Astrocyte of the spinal cord (primary cell): ENCODE data around the gene TMF1.

Experiments used
- DNase-seq: peaks from one replicate; pipeline ENCODE4 v3.0.0; 2011; ENCODE audit warnings: low read depth, low spot score
- H3K4me3 ChIP-seq: 2 replicates; pipeline ENCODE4 v1.5.1; 2011; ENCODE audit warnings: low read depth, mild to moderate bottlenecking, low read length, moderate library complexity
- in situ Hi-C: cut with HindIII; loops from 2 replicates; pipeline ENCODE4 v1.10.0; 2017; ENCODE audit warnings: low sequenced_read_pairs
- TF ChIP-seq, protein P1 (sequence below): IDR thresholded peaks from 2 replicates; pipeline ENCODE4 v1.5.1; 2012; ENCODE audit warnings: low read depth, mild to moderate bottlenecking, low read length, inconsistent platforms

The TMF1 gene

DNA sequence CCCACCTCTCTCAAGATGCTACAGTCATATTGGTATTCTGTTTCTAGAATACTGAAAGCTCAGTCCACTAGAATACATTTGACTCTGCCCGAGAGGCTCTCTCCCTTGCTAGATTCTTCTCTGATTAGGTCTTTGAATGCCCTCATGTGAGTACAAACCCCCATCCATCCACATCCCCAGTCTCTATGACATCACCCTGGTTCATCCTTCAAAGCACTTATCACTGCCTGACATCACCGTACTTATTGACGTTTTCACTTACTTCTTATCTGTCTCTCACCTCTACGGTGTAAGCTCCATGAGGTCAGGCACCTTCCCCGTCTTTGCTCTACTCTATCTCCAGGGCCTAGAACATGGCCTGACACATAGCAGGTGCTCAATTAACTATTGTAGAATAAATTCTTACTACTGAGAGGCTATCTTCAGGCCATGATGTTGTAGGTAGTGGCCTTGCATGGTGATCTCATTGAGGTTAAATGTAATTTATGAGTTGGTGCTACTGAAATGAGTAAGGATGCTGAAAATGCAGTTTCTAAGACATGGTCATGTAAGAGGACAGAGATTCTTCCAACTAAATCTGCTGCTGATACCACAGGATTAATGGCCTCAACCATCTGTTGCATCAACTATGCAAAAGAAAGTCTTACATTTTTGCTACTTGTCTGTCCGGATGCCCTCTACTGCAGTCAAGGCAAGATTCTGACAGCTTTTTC lies 65.5 kb downstream of the TMF1 start:
- DNase-seq: no peak
- in situ Hi-C loops: no loop called here
- TF ChIP-seq, protein P1, sequence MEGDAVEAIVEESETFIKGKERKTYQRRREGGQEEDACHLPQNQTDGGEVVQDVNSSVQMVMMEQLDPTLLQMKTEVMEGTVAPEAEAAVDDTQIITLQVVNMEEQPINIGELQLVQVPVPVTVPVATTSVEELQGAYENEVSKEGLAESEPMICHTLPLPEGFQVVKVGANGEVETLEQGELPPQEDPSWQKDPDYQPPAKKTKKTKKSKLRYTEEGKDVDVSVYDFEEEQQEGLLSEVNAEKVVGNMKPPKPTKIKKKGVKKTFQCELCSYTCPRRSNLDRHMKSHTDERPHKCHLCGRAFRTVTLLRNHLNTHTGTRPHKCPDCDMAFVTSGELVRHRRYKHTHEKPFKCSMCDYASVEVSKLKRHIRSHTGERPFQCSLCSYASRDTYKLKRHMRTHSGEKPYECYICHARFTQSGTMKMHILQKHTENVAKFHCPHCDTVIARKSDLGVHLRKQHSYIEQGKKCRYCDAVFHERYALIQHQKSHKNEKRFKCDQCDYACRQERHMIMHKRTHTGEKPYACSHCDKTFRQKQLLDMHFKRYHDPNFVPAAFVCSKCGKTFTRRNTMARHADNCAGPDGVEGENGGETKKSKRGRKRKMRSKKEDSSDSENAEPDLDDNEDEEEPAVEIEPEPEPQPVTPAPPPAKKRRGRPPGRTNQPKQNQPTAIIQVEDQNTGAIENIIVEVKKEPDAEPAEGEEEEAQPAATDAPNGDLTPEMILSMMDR: no peak
- H3K4me3 ChIP-seq: no peak overlapping the region

DNA sequence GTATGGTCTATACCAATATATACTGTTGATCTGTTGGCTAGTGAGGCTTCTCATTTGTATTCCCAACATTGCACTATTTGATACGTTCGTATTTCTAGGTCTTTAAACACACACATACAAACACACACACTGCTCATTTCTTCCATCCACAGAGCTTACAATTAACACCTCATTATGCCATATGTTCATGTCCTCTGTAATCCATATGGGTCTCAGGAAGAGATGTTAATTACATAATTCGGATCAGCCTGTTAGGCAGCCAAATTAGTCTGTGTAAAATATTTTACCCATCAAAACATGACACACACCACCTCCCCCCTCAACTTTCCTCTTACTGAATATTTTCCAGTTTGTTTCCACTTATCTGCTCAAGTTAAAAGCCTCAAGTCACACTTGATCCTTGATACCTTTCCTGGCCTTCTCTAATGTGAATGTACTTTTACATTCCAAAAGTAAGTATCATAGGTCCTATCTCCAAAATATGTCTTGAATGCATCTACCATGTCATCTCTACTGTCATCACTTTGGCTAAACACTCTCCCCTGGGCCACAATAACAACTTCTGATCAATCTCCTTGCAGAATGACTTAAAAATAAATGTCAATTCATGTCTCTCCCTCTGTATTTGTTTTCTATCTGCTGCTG lies 66.9 kb downstream of the TMF1 start:
- in situ Hi-C loops: no loop called here
- TF ChIP-seq, protein P1: no peak
- no peak overlapping the region for H3K4me3 ChIP-seq
- DNase-seq: no peak

DNA sequence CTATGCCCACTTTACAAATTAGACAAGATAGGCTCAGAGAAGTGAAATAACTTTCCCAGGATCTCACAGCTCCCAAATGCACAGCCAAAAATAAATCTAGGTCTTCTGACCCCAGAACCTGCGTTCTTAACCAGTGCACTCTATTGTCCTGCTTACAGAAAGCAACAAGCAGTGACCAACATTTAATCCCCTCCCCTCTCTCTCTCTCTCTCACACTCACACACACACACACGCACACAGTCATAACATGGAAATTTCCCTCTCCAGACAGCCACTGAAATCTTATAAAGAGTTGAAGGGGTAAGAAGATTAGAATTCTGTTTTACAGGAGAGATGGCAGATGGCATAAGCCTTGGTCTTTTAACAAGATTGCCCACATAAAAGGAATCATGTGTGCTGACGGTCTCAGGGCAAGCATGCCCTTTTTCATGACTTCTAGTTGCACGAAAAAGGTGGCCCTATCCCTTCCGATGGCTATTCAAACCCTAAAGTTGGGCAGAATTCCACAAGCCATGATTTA lies 68.1 kb downstream of the TMF1 start:
- in situ Hi-C loops: no loop called here
- DNase-seq: no peak
- TF ChIP-seq, protein P1: no peak
- no peak overlapping the region for H3K4me3 ChIP-seq

DNA sequence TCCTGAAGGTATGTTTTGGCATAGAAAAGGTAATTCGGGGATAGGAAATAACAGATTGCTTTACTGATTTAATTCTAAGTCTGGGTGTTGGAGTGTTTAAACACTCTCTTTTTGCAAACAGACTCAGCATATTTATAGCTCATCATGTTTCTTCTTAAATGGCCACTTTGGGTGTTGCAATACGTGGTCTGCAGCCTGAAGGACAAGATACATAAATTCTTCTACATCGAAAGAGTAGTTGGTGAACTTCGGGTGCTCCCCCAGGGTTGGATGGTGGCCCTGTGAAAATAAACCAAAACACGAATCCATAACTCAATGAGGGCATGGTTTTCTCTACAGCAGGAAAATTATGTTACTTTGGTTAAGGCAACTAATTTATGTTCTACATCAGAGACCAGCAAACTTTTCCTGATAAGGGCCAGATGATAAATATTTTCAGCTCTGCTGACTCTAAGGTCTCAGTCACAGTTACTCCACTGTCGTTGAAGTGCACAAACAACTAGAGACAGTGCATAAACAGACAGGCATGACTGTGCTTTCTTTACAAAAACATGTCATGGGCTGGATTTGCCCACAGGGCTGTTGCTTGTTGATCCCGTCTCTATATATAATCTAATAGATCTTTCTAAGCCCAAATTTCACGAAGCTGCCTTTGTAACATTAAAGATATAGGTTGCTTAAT lies 74.5 kb downstream of the TMF1 start:
- H3K4me3 ChIP-seq: no peak overlapping the region
- no peak for DNase-seq
- in situ Hi-C loops: no loop called here
- TF ChIP-seq, protein P1: no peak

DNA sequence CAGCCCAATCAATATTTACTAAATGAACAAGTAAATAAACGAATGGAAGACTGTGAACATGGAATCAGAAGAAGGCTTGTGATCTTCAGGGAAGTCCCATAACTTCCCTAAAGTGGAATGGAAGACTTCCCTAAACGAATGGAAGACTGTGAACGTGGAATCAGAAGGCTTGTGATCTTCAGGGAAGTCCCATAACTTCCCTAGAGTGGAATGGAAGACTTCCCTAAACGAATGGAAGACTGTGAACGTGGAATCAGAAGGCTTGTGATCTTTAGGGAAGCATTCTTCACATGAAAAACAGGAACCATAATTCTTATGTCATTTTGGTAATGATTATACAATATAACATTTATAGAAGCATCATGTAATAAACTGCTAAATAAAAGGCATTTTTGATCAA lies 77.4 kb downstream of the TMF1 start:
- H3K4me3 ChIP-seq: no peak overlapping the region
- in situ Hi-C loops: no loop called here
- TF ChIP-seq, protein P1: no peak
- no peak for DNase-seq

DNA sequence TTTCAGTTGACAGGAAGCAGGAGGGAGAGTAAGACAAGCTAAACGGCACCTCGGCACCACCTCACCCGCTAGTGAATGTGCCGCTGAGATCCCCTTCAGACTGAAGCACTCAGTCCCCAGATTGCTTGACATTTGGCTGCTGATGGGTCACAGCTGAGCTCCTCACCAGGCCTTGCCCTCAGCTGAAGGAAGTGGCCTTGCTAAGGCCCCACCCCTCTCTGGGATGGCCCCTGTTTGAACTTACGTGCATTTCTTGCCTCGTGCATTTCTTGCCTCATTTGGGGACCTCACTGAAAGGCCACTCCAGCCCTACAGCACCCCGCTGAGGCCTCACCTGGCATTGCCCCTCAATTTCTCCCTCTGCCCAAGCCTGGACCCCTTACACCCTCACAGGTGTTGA lies 78.5 kb downstream of the TMF1 start:
- no peak for DNase-seq
- in situ Hi-C loops: no loop called here
- TF ChIP-seq, protein P1: no peak
- H3K4me3 ChIP-seq: no peak overlapping the region
